Measurements from ENCODE around the gene HOXD11.

HOXD11 gene

GRCh38 chr2:176106581-176107539 lies at the start of gene HOXD11:
Gene HOXD11 (plus strand): TSS chr2:176107280. CDS start chr2:176107356, 76 bp downstream.
- no peak for DNase-seq

GRCh38 chr2:176063958-176064357 lies 43.1 kb upstream of the HOXD11 start:
- DNase-seq, result no peak

- no peak for DNase-seq
Measured at GRCh38 chr2:176066645-176067588, 40.2 kb upstream of the HOXD11 start.

DNA sequence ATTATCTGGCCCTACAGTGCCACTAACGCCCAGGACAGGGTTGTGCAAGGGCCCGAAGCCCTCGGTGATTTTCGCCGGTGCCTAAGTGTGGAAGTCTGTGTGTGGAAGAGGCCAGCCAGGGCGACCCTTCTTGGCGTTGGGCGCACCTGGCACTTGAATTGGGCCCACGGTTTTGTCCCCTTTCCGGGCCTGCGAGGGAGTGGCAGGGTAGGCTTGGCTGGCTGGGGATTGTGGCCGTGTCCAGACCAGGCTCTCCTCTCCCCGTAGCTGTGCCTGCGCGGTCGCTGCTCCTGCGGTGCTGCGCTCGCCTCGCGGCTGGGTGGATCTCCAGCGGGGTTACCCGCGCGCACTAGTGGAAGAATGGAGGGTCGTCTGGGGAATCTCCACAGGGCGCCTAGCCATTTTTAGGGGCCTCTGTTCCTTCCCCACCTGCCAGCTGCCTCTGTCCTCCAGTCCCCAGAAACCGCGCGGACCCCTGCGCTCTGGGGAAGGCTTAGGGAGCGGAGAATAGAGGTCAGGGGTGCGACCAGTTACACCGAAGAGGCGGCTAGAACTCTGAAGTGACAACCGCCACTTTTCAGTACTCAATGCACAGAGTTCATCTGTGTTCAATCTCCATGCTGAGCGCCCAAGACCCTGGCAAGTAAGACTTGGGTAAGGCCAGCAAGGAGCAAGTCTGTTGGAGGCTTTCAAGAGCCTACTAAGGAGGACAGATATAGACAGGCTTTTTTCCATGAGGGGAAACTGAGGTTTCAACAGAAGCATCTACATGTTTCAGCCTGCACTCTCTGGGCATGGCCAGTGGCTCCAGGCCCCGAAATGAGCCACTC lies 39.3 kb upstream of the HOXD11 start:
- DNase-seq, result no peak

DNA sequence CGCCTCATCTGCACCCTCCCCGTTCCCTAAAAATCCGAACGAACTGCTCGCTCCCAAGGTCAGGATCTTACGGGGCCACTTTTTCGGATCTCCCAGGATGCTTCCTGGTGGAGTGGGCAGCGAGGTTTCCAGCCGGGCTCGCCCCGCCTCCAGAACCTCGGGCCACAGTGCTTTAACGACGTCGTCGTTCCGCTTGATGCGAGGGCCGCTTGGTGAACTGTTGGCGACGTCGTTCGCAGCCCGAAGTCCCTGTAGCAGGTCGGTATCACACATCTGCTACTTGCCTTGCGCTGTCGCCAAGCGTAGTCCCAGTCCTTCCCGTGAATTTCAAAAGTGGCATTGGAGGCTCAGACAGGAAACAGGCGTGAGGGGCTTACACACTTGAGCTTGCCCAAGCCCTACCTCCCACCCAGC lies 38.7 kb upstream of the HOXD11 start:
- no peak for DNase-seq

GRCh38 chr2:176071330-176072291 lies 35.5 kb upstream of the HOXD11 start:
- DNase-seq, result no peak

DNA sequence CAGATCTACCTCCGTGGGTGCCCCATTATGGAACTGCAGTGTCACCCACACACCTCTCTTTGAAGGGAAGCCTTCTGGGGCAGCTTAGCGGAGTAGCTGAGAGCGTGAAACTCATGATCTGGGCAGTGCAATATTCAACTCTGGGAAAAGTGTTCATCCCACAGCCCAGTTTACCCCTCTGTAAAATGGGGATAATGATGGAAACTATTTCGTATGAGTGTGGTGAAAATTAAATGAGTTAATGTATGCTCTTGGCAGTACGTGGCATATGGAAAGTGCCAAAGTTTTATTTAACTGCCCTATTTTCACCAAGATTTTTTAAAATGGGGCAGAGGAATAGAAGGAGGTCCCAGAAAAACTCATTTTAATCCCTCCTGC lies 34.8 kb upstream of the HOXD11 start:
- DNase-seq, result no peak

DNA sequence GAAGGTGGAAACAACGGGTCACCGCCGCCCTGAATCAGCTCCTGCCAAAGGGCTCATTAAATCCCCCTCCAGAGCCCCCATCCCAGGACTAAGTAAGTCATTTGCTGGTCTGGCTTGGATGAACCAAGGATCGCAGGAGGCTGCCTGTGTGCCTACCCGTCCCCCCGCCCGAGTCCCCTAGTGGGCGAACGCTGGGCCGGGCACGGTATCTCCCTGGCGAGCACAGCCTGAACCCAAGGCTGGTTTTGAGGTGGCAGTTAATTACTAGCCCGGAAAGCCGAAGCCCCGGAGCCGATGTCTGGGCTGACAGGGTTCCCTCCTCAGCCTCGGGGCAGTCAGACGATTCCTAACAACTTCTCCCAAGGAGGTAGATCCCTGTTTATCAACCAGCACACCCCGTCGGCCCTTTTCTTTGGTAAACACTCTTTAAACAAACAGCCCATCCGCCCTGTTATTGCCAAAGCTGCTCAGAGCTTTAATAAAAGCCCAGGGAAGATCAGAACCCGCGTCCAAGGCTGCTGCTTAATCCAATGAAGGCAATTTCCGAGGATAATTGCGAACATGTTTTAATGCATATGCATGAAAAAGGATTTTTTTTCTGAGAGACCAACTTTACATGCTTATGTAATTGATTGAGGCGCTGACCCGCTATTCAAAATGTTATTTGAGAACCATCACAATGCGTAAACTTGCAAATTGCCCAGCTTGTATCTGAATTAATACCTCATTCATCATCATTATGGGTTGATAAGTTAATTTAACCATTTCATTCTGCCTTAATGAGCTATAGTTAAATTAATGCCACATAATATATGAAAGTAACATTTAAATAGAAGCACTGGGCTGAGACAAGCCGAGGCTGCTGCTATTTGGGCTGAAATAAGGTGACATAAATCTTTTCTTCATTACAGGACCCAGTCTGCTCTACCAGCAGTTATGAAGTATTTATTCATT lies 33.9 kb upstream of the HOXD11 start:
- no peak for DNase-seq

DNA sequence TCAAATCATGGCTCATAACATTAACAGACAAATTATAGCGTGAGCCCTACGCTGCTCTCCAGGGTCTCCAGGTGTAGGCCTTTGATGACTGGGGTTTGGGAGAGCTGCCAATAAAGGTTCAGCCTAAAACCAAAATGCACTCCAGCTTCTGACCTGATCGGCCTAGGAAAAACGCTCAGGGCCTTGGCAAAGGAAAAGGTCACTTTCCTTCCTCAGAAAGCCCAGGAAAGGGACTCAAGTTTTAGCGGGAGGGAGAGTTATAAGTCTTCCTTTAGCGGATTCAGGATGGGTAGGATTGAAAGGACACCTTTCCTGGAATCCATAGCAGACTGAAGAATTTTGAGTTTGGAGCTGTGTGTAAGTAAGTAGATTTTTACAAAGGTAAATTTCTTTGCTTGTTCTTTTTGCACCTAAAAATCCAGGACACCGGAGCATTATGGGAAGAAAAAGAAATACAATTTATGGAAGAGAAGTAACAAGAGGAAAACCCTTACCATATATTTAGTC lies 32.1 kb upstream of the HOXD11 start:
- no peak for DNase-seq

- DNase-seq, result no peak
Measured at GRCh38 chr2:176075481-176075880, 31.6 kb upstream of the HOXD11 start.

DNA sequence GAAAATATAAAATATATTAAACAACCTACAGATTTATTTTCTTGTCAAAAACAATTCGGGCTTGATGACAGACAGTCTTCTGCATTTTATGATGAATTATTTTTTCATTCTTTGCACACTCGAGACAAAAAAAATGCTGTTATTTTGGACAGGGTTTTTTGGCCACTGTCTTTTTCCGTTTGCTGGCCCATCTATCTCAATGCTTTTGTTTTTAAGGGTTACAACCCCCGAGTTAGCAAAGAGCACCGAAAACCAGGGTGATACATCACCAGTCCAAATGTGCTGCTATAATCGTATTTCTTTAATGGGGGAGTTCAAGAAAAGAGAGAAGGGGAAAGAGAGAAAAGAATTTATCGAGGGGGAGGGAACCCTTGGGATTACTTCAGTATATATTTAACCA lies 31.0 kb upstream of the HOXD11 start:
- no peak for DNase-seq

DNA sequence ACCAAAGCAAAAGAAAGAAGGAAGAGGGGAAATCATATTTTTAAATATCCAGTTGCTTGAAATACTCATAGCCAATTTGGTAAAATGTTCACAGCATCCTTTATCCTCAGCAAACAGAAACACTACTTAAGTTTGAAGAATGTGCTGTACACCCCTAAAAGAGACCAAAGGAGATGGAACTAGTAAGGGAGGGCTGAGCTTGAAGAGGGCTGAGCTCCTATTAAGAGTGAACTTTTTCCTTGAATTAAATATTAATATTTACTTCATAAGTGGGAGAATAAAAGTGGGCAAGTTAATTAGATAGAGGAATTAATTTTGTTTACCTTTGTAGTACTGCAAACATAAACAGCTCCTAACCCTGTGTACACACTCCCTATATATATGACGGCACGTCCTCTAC lies 30.3 kb upstream of the HOXD11 start:
- no peak for DNase-seq

DNA sequence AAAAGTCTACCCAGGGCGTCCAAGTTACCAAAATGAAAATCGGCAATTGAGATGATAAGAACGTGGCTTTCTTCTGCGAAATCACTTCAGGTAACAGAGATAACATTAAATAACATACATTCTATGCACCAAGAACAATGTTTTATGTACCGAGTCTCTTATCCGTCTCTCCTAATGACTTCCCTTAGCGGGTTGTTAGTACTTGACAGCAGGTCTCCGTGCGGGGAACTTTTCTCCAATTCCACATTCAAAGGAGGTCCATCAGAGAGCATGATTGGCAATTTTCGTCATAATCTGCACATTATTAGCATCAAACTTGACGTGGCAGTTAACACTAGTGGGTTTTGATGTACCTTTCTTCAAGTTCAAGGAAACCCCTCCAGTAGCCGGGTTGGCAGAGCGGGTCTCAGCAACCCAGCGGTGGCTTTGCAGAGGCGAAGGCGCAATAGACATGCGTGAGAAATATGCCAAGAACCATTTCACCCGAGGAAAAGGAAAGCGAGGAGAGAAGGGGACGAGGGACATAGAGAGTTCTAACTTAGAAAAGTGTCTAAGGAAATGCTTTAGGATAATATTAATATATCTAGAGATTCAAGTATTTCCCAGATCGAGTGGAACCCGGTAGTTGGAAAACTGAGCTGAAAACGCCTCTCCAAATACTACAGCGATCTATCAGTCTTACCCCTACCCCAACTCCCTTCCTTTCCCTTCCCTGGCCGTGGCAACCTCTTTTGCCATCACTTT lies 28.4 kb upstream of the HOXD11 start:
- no peak for DNase-seq

DNA sequence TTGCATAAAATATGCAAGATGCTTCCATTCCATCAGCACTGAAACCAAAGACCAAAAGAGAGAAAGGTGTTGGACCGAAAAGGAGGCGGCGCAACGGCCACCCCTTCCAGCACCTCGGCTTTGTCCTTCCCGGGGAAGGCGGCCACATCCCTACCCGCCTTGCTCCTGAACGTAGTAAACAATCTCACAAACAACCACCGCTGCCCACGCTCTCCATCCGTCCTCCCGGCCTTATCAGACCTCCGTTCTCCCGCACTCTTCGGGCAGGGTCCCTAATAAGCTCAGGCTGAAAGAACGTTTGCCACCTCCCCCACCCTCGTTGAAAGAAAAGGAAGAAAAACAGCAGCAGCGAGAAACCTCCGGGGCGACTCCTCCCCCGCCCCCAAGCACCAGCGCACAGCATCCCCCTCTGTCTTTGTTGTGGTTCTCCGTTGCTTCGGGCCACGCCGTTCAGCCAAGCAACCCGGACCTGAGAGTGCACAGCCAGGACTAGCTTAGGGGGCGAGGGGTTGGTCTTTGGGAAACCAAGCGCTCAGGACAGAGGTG lies 27.7 kb upstream of the HOXD11 start:
- DNase-seq, result no peak

- DNase-seq, result no peak
Measured at GRCh38 chr2:176079831-176080539, 27.1 kb upstream of the HOXD11 start.

- no peak for DNase-seq
Measured at GRCh38 chr2:176080540-176081375, 26.3 kb upstream of the HOXD11 start.

DNA sequence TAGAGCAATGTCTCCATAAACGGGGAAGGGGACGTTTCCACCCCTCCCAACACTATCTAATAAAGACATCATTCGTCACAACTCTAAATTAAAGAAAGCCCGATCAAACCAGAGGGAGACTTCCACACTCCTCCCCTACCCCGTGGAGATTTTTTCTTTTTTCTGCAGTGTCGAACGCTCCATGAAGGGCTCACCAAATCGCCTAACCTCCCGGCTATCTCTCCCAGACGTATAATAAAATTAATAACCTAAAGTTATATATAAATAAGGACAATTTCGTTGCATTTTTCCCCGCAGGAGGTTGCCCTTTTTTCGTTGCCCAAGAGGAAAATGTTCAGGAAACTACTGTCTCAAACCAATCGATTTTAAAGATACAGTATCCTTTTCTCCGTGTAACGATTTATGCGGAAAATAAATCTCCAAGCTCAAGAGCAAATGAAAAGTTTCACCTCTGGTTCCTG lies 25.7 kb upstream of the HOXD11 start:
- no peak for DNase-seq

All from CD4-positive, alpha-beta T cell treated with Interleukin-6 for 4 hours (primary cell).